Omental fat pad (tissue), 4 donors: Measurements from ENCODE around the gene PROSER3. TPM values are rescaled to one million over a fixed set of nuclear protein-coding genes. Genes with fewer than 3 reads are reported as not detected.

Experiments
- ATAC-seq: fragments of 150-250 bp; one replicate; pipeline ENCODE4 v1.9.1; 2016; ENCODE audit warnings: mild to moderate bottlenecking, moderate library complexity; ENCODE audit not compliant: low FRiP score
- DNase-seq: peaks from one replicate; pipeline ENCODE4 v3.0.0-alpha.2; 2019; ENCODE audit warnings: low spot score
- total RNA-seq, 4 donors: library from RNA; depleted of rRNA; stranded (reverse); fragments of >200 nt; gene quantifications; one replicate each; pipeline ENCODE4 v1.1.0, GENCODE V29; 2016
- TF ChIP-seq, protein P1 (sequence below), 3 donors: fragments of 450-650 bp; IDR thresholded peaks; one replicate each; pipeline ENCODE4 v1.5.1; 2016 to 2017; ENCODE audit warnings: antibody characterized with exemption in 3 of 3, mild to moderate bottlenecking in 3 of 3, moderate library complexity in 2 of 3

Gene PROSER3
- total RNA-seq, 4 donors from 2014 or later, result 3.7 to 7.5 (median 5.3) TPM

DNA sequence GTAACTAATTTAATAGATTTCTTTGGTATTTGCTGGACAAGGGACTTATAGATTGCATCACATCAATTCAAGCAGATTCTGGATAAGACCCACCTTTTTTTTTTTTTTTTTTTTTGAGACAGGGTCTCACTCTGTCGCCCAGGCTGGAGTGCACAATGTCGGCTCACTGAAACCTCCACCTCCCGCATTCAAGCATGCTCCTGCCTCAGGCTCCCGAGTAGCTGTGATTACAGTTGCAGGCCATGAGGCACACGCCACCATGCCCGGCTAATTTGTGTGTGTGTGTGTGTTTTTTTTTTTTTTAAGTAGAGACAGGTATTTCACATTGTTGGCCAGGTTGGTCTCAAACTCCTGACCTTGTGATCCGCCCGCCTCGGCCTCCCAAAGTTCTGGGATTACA, 58.9 kb downstream of the PROSER3 start:
- DNase-seq (no peak), ATAC-seq (no peak)
- TF ChIP-seq, protein P1, sequence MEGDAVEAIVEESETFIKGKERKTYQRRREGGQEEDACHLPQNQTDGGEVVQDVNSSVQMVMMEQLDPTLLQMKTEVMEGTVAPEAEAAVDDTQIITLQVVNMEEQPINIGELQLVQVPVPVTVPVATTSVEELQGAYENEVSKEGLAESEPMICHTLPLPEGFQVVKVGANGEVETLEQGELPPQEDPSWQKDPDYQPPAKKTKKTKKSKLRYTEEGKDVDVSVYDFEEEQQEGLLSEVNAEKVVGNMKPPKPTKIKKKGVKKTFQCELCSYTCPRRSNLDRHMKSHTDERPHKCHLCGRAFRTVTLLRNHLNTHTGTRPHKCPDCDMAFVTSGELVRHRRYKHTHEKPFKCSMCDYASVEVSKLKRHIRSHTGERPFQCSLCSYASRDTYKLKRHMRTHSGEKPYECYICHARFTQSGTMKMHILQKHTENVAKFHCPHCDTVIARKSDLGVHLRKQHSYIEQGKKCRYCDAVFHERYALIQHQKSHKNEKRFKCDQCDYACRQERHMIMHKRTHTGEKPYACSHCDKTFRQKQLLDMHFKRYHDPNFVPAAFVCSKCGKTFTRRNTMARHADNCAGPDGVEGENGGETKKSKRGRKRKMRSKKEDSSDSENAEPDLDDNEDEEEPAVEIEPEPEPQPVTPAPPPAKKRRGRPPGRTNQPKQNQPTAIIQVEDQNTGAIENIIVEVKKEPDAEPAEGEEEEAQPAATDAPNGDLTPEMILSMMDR (IDR thresholded peaks at IDR 0.05), result no peak

DNA sequence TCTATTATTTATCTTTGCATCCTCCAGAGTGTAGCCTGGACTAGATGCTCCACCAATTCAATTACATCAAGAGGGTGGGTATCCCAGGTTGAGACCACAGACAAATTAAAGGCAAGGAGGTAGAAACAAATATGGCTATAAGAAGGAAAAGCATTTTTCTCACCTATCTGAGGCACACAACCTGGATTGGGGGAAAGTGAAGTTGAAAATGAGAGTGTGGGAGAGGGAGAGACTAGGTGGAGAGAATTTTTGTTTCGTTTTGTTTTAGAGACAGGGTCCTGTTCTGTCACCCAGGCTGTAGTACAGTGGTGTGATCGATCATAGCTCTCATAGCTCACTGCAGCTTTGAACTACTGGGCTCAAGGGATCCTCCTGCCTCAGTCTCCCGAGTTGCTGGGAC, 60.5 kb downstream of the PROSER3 start:
- DNase-seq (no peak), ATAC-seq (no peak)
- TF ChIP-seq, protein P1 (IDR thresholded peaks at IDR 0.05), result no peak

Other genes with a start within 250 kb of the PROSER3 start
- gene DMKN, start 244.5 kb upstream of the PROSER3 start, total RNA-seq, result 10 to 100 TPM in 3 of 4 donors, 1 to 10 TPM in 1; 2.8 to 48.9 (median 33.8) TPM
- under 1 TPM in 1 of 4 donors, not detected in 3; 0.93 TPM for gene SBSN, start 229.9 kb upstream of the PROSER3 start, total RNA-seq
- gene GAPDHS, start 224.7 kb upstream of the PROSER3 start, total RNA-seq, result not detected
- gene TMEM147, start 212.6 kb upstream of the PROSER3 start, total RNA-seq, result 100 to 1,000 TPM in 1 of 4 donors, 10 to 100 TPM in 3; 67.1 to 114 (median 74.5) TPM
- not detected for gene ATP4A, start 194.5 kb upstream of the PROSER3 start, total RNA-seq
- not detected for gene PMIS2, start 172.0 kb upstream of the PROSER3 start, total RNA-seq
- gene HAUS5, start 145.4 kb upstream of the PROSER3 start, total RNA-seq, result 1 to 10 TPM; 4.0 to 7.3 (median 5.1) TPM
- gene RBM42, start 129.1 kb upstream of the PROSER3 start, total RNA-seq, result 10 to 100 TPM; 35.0 to 41.7 (median 39.6) TPM
- under 1 TPM in 2 of 4 donors, not detected in 2; 0.65 to 0.82 TPM for gene ETV2, start 116.4 kb upstream of the PROSER3 start, total RNA-seq
- 100 to 1,000 TPM; 391 to 611 (median 538) TPM for gene COX6B1, start 109.9 kb upstream of the PROSER3 start, total RNA-seq
- gene UPK1A, start 91.7 kb upstream of the PROSER3 start, total RNA-seq, result under 1 TPM in 1 of 4 donors, not detected in 3; 0.44 TPM
- gene ZBTB32, start 53.6 kb upstream of the PROSER3 start, total RNA-seq, result under 1 TPM in 2 of 4 donors, not detected in 2; 0.47 to 0.72 TPM
- gene KMT2B, start 40.2 kb upstream of the PROSER3 start, total RNA-seq, result 10 to 100 TPM; 11.5 to 28.7 (median 19.8) TPM
- gene IGFLR1, start 15.7 kb upstream of the PROSER3 start, total RNA-seq, result 10 to 100 TPM in 2 of 4 donors, 1 to 10 TPM in 2; 5.8 to 14.8 (median 10.1) TPM
- 10 to 100 TPM; 18.4 to 23.8 (median 22.9) TPM for gene U2AF1L4, start 12.8 kb upstream of the PROSER3 start, total RNA-seq
- 10 to 100 TPM; 28.1 to 58.6 (median 37.9) TPM for gene PSENEN, start 12.5 kb upstream of the PROSER3 start, total RNA-seq
- gene LIN37, start 9.6 kb upstream of the PROSER3 start, total RNA-seq, result 10 to 100 TPM; 11.3 to 18.3 (median 15.6) TPM
- gene HSPB6, start 1.1 kb upstream of the PROSER3 start, total RNA-seq, result 100 to 1,000 TPM; 107 to 203 (median 128) TPM
- 1 to 10 TPM in 3 of 4 donors, under 1 TPM in 1; 0.84 to 9.1 (median 2.5) TPM for gene ARHGAP33, start 17.4 kb downstream of the PROSER3 start, total RNA-seq
- gene PRODH2, start 54.7 kb downstream of the PROSER3 start, total RNA-seq, result not detected
- gene NPHS1, start 94.3 kb downstream of the PROSER3 start, total RNA-seq, result 1 to 10 TPM in 1 of 4 donors, under 1 TPM in 1, not detected in 2; 0.48 to 1.5 TPM
- gene KIRREL2, start 98.7 kb downstream of the PROSER3 start, total RNA-seq, result 1 to 10 TPM in 1 of 4 donors, under 1 TPM in 2, not detected in 1; 0.25 to 1.4 (median 0.48) TPM
- gene APLP1, start 110.4 kb downstream of the PROSER3 start, total RNA-seq, result 10 to 100 TPM in 1 of 4 donors, 1 to 10 TPM in 3; 1.1 to 10.1 (median 2.3) TPM
- 10 to 100 TPM in 3 of 4 donors, 1 to 10 TPM in 1; 7.4 to 52.7 (median 15.5) TPM for gene NFKBID, start 142.4 kb downstream of the PROSER3 start, total RNA-seq
- gene HCST, start 144.4 kb downstream of the PROSER3 start, total RNA-seq, result 10 to 100 TPM in 2 of 4 donors, 1 to 10 TPM in 2; 7.6 to 57.0 (median 13.3) TPM
- 100 to 1,000 TPM; 171 to 490 (median 280) TPM for gene TYROBP, start 150.1 kb downstream of the PROSER3 start, total RNA-seq
- 1 to 10 TPM; 3.2 to 8.7 (median 5.3) TPM for gene LRFN3, start 178.2 kb downstream of the PROSER3 start, total RNA-seq
- gene SDHAF1, start 237.0 kb downstream of the PROSER3 start, total RNA-seq, result 10 to 100 TPM; 19.0 to 53.8 (median 32.2) TPM